SU-DHL-6 (cell line): ENCODE data around the gene HOXC4.

Experiments
- H2AFZ ChIP-seq: fragments of 200-600 bp; sonication (generic); 2 replicates; pipeline ENCODE4 v1.6.1; 2014; ENCODE audit warnings: low read depth, mild to moderate bottlenecking, moderate library complexity, mixed read lengths, antibody characterized with exemption, low read length; ENCODE audit not compliant: severe bottlenecking
- H3F3A ChIP-seq: fragments of 200-600 bp; shearing (Covaris generic); 2 replicates; pipeline ENCODE4 v1.6.0; 2016; ENCODE audit warnings: antibody characterized with exemption, mild to moderate bottlenecking; ENCODE audit not compliant: insufficient read depth
- H3K27ac ChIP-seq: fragments of 200-600 bp; sonication (generic); 2 replicates; pipeline ENCODE4 v1.5.1; 2016; ENCODE audit warnings: low read depth, mild to moderate bottlenecking, low read length, moderate library complexity, mixed read lengths
- H3K27me3 ChIP-seq: fragments of 200-600 bp; sonication (generic), shearing (Covaris generic); 2 replicates; pipeline ENCODE4 v1.6.0; 2014; ENCODE audit warnings: mild to moderate bottlenecking, low read length
- H3K36me3 ChIP-seq: fragments of 200-600 bp; sonication (generic); 2 replicates; pipeline ENCODE4 v1.6.1; 2014; ENCODE audit warnings: mild to moderate bottlenecking, low read length, mixed read lengths
- H3K4me2 ChIP-seq: fragments of 300-600, 200-600 bp; shearing (Covaris generic), sonication (generic); 2 replicates; pipeline ENCODE4 v1.6.0; 2014; ENCODE audit warnings: low read length, low read depth, mild to moderate bottlenecking; ENCODE audit not compliant: poor library complexity, severe bottlenecking
- H3K4me3 ChIP-seq: fragments of 200-600 bp; sonication (generic); 2 replicates; pipeline ENCODE4 v1.5.1; 2014; ENCODE audit warnings: antibody characterized with exemption, low read length, mild to moderate bottlenecking, mixed read lengths; ENCODE audit not compliant: insufficient read depth, poor library complexity, severe bottlenecking
- H3K79me2 ChIP-seq: fragments of 200-600 bp; sonication (generic); 2 replicates; pipeline ENCODE4 v1.6.1; 2014; ENCODE audit warnings: mild to moderate bottlenecking, low read length, moderate library complexity; ENCODE audit not compliant: insufficient read depth
- H3K9ac ChIP-seq: fragments of 200-600 bp; sonication (generic); 2 replicates; pipeline ENCODE4 v1.7.0; 2014; ENCODE audit warnings: mild to moderate bottlenecking, low read length
- H3K9me2 ChIP-seq: fragments of 200-600 bp; sonication (generic); replicated peaks from 2 replicates; pipeline ENCODE4 v1.6.1; 2014; ENCODE audit warnings: low read length; ENCODE audit not compliant: insufficient read depth
- H3K9me3 ChIP-seq: fragments of 200-600 bp; sonication (generic); 2 replicates; pipeline ENCODE4 v1.6.1; 2014; ENCODE audit warnings: low read length, mixed read lengths; ENCODE audit not compliant: insufficient read depth
- H4K20me1 ChIP-seq: fragments of 200-600 bp; sonication (generic); 2 replicates; pipeline ENCODE4 v1.6.1; 2014; ENCODE audit warnings: low read depth, mild to moderate bottlenecking, antibody characterized with exemption, low read length, moderate library complexity, mixed read lengths
- CTCF ChIP-seq: fragments of 200-600 bp; sonication (generic); IDR thresholded peaks from one replicate; pipeline ENCODE4 v1.5.1; 2017; ENCODE audit warnings: antibody characterized with exemption, mild to moderate bottlenecking, low read length, moderate library complexity; ENCODE audit not compliant: insufficient read depth, poor library complexity, severe bottlenecking
- EZH2phosphoT487 ChIP-seq: fragments of 200-600 bp; sonication (generic), shearing (Covaris generic); conservative IDR thresholded peaks from 2 replicates; pipeline ENCODE4 v1.6.1; 2018; ENCODE audit warnings: mild to moderate bottlenecking, antibody characterized with exemption, low read length, moderate library complexity, mixed read lengths

Gene HOXC4

GRCh38 chr12:54037360-54038283 lies 16.0 kb upstream of the HOXC4 start:
- no peaks in the 10 kb centered on the region for H3K9me2 ChIP-seq
- H3K36me3 ChIP-seq: no peaks in the 10 kb centered on the region
- no peaks in the 10 kb centered on the region for H3K79me2 ChIP-seq
- H3K27me3 ChIP-seq: no peaks in the 10 kb centered on the region
- no peak overlapping the region for H3K4me2 ChIP-seq
- H2AFZ ChIP-seq: no peak overlapping the region
- no peak overlapping the region for H3K27ac ChIP-seq
- no peak overlapping the region for H3K4me3 ChIP-seq
- TF ChIP-seq CTCF (no peak), EZH2phosphoT487 (no peak)
- no peak overlapping the region for H3K9ac ChIP-seq
- H3F3A ChIP-seq: no peaks in the 10 kb centered on the region
- H3K9me3 ChIP-seq: no peaks in the 10 kb centered on the region
- H4K20me1 ChIP-seq: no peaks in the 10 kb centered on the region

GRCh38 chr12:54038284-54038870 lies 15.3 kb upstream of the HOXC4 start:
- Histone ChIP-seq H3K4me3 (no peak overlapping the region), H3K27ac (no peak overlapping the region)

DNA sequence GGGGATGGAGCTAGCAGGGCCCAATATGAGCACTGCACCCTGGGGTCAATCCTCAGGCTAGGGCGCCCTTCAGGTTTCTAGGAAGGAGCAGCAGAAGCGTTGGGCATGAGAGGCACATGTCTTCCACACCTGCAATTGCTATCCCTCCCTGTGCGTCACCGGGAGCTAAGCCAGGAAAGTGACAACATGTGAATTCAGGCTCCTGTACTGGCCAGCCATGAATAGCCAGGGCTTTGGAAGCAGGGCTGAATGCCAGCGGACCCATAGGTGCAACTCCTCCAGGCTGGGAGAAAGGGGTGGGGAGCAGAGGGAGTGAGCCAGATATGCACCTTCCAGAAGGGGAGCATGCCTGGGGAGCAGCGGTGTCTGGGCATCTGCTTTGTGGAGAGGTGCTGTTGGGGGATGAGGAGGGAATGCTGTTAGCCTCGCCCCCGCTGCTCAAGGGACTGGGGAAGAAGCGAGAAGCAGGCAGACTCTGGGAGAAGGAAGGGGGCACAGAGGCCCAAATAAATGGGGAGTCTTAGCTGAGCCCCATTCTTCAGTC lies 14.7 kb upstream of the HOXC4 start:
- H3K9me2 ChIP-seq: no peaks in the 10 kb centered on the region
- H3K79me2 ChIP-seq: no peaks in the 10 kb centered on the region
- no peaks in the 10 kb centered on the region for H3K27me3 ChIP-seq
- no peak overlapping the region for H3K4me3 ChIP-seq
- H3K9me3 ChIP-seq: no peaks in the 10 kb centered on the region
- TF ChIP-seq CTCF (no peak), EZH2phosphoT487 (no peak)
- no peaks in the 10 kb centered on the region for H4K20me1 ChIP-seq
- no peak overlapping the region for H3K27ac ChIP-seq
- no peak overlapping the region for H2AFZ ChIP-seq
- H3K9ac ChIP-seq: no peak overlapping the region
- H3K36me3 ChIP-seq: no peaks in the 10 kb centered on the region
- H3K4me2 ChIP-seq: no peak overlapping the region
- no peaks in the 10 kb centered on the region for H3F3A ChIP-seq

More at GRCh38 chr12:54038284-54038870, 15.3 kb upstream of the HOXC4 start:
- no peaks in the 10 kb centered on the region for H3K27me3 ChIP-seq
- no peaks in the 10 kb centered on the region for H3K36me3 ChIP-seq
- H3K9ac ChIP-seq: no peak overlapping the region
- H2AFZ ChIP-seq: no peak overlapping the region
- no peaks in the 10 kb centered on the region for H3K9me3 ChIP-seq
- no peaks in the 10 kb centered on the region for H4K20me1 ChIP-seq
- no peaks in the 10 kb centered on the region for H3F3A ChIP-seq
- TF ChIP-seq CTCF (no peak), EZH2phosphoT487 (no peak)
- no peaks in the 10 kb centered on the region for H3K79me2 ChIP-seq
- no peak overlapping the region for H3K4me2 ChIP-seq
- no peaks in the 10 kb centered on the region for H3K9me2 ChIP-seq
